Renal pelvis (tissue), 4 donors: ENCODE data around the gene RBM22. TPM values are rescaled to one million over a fixed set of nuclear protein-coding genes. Genes with fewer than 3 reads are reported as not detected.

Experiments used
- DNase-seq: peaks from one replicate; pipeline ENCODE4 v3.0.0-alpha.2; 2013
- polyA plus RNA-seq, 3 donors: library from polyadenylated mRNA; unstranded; fragments of 120-200 nt; gene quantifications; one replicate each; pipeline ENCODE4 v1.2.1, GENCODE V29; 2013; ENCODE audit not compliant: insufficient read length in 3 of 3

The RBM22 gene
- polyA plus RNA-seq, 3 donors = 69.8 to 88.6 (median 78.0) TPM

DNA sequence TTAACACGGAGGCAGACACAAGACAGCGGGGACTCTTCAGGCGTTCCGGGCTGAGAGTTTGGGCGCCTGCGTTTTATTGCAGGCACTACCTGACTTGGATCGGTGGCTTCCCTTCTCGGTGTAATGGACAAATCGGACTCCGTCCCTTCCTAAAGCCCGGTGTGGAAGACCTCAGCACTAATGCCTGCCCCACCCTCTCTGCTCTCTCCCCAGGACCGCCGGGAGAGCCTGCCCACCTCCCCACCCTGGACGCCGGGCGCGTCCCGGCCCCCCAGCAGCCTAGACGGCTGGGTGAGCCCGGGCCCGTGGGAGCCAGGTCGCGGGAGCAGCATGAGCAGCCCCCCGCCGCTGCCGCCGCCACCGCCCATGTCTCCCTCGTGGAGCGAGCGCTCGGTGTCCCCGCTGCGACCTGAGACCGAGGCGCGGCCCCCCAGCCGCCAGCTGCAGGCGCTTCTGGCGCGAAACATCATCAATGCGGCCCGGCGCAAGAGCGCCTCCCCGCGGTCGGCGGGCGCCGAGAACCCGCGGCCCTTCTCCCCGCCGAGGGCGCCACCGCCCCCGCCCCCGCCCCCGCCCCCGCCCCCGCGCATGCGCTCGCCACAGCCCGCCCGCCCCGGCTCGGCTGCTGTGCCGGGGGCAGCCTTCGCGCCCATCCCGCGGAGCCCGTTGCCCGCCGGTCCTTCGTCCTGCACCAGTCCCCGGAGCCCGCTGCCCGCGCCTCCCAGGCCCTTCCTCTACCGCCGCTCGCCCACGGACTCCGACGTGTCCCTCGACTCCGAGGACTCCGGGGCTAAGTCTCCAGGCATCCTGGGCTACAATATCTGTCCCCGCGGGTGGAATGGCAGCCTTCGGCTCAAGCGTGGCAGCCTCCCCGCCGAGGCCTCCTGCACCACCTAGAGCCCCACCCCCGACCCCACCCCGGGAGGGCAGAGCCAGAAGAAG, 44.4 kb downstream of the RBM22 start:
- peak; percentile 80 for DNase-seq

- no peak for DNase-seq
Observed at GRCh38 chr5:150655221-150655620, 45.6 kb downstream of the RBM22 start.

GRCh38 chr5:150653762-150654556, 46.9 kb downstream of the RBM22 start:
- DNase-seq = no peak

- DNase-seq = no peak
Observed at GRCh38 chr5:150653145-150653761, 47.6 kb downstream of the RBM22 start.

DNA sequence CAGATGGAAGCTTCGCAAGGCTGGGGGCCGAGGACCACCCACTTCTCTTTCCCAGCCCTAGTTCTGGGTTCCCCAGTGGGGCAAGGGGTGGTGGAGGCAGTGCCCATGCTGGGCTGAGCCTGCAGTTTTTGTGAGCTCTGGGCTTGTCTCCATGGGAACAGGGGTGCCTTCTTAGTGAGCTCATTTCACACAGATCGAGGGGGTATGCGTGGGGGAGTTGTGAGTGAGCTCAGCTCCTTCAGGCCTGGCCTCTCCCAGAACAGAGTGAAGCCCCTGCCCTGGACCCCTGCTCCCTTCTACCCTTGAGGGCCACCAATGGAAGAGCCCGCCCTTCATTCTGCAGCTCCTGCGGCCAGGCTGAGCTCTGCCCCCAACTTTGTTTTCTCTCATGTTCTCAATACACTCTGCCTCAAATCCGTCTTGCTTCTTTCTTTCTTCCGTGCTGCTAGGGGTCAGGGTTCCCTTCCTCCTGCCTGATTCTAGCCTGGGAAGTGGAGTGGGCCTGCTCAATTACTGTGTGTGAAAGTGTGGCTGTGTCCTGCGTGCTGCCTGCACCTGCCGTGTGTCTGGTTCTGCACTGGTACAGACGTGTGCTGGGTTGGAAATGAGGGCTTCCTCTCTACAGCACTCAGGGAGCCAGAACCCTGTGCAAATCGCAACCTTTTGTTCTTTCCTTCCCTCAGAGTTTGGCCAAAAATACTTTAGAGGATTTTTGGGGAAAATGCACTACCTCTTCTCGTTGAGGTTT, 48.8 kb downstream of the RBM22 start:
- DNase-seq = no peak

DNA sequence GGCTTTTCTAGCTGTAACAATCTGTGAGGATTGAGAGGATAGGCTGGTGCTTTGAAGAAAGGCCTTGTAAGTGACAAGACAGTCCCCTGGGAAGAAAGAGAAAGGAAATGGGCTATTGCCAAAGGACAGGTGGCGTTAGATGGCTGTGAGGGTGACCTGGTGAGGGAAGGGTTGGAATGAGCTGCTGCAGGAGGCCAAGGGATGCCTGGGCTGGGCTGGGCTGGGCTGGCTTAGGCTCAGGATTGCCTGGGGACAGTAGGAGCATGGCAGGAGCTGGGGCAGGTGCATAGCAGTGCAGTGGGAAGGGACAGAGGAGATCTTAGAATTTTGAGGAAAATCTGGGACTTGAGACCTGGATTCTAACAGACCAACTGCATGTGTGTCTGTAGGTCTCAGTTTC, 49.5 kb downstream of the RBM22 start:
- no peak for DNase-seq

- no peak for DNase-seq
Observed at GRCh38 chr5:150650021-150651006, 50.5 kb downstream of the RBM22 start.

GRCh38 chr5:150649108-150650020, 51.5 kb downstream of the RBM22 start:
- no peak for DNase-seq

- no peak for DNase-seq
Observed at GRCh38 chr5:150648294-150649107, 52.4 kb downstream of the RBM22 start.

GRCh38 chr5:150647275-150648251, 53.3 kb downstream of the RBM22 start:
- no peak for DNase-seq

- DNase-seq = peak; percentile 73
Observed at GRCh38 chr5:150645070-150645700, 55.7 kb downstream of the RBM22 start.

GRCh38 chr5:150644514-150644913, 56.3 kb downstream of the RBM22 start:
- DNase-seq = no peak

GRCh38 chr5:150644058-150644457, 56.8 kb downstream of the RBM22 start:
- no peak for DNase-seq

DNA sequence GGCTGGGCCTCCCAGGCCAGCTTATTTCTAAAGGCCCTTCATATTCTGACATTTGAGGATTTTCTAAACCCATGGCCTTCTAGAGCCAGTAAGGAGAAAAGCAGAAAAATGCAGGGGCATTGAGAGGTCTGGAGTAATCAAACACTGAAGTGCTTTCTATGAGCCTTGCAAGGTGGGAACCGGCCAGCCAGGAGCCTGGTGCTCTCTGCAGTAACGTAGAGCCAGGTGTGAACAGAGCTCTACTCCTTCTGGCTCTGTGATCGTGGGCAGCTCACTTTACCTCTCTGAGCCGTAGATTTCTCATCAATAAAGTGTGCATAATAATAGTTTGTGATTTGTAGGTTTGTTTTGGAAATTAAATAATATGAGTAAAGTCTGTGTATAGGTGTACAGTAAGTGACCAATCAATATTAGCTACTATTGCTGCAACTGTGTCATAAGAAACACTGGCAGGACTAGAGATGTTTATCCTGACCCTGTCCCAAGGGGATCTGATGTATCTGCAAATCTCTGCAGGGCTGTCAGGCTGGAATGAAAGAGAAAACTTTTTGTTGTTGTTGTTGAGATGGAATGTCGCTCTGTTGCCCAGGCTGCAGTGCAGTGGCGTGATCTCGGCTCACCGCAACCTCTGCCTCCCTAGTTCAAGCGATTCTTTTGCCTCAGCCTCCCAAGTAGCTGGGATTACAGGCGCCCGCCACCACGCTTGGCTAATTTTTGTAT, 57.7 kb downstream of the RBM22 start:
- DNase-seq = no peak

GRCh38 chr5:150642567-150642927, 58.3 kb downstream of the RBM22 start:
- peak; percentile 81 for DNase-seq
